ENCODE data around the gene SULT4A1.

DNA sequence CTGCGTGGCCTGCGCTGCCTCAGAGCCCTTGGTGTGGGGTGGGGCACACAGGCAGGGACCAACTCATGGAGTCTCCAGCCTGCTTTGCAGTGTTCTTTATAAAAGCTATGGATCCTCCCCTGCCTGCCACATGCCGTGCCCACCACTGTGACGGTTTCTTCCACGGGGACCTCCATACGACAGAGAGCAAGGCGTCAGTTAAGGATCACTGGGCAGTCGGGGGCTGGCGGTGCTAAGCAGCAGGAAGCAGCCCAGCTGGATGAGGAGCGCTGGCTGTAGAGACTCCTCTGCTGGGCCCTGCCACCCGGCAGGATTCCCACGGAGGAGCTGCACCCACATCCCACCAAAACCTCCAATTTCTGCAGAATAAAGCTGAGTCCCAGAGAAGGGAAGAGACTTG is 27.1 kb downstream of the SULT4A1 start:
- TF ChIP-seq, protein P1, sequence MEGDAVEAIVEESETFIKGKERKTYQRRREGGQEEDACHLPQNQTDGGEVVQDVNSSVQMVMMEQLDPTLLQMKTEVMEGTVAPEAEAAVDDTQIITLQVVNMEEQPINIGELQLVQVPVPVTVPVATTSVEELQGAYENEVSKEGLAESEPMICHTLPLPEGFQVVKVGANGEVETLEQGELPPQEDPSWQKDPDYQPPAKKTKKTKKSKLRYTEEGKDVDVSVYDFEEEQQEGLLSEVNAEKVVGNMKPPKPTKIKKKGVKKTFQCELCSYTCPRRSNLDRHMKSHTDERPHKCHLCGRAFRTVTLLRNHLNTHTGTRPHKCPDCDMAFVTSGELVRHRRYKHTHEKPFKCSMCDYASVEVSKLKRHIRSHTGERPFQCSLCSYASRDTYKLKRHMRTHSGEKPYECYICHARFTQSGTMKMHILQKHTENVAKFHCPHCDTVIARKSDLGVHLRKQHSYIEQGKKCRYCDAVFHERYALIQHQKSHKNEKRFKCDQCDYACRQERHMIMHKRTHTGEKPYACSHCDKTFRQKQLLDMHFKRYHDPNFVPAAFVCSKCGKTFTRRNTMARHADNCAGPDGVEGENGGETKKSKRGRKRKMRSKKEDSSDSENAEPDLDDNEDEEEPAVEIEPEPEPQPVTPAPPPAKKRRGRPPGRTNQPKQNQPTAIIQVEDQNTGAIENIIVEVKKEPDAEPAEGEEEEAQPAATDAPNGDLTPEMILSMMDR (IDR thresholded peaks at IDR 0.05): no peak
- no peak for TF ChIP-seq POLR2A (IDR thresholded peaks at IDR 0.05)

Data from breast epithelium (tissue), 3 donors.